ENCODE measurements around the gene PALLD.

Gene PALLD

GRCh38 chr4:168907119-168907698, 410.4 kb downstream of the PALLD start:
- Histone ChIP-seq H3K9me2 (replicated peaks; ENCODE audit: insufficient read depth, low read length) (no peaks in the 10 kb centered on the region), H4K20me1 (ENCODE audit: insufficient read depth, low read length) (no peaks in the 10 kb centered on the region), H3K9me3 (replicated peaks; ENCODE audit: insufficient read depth, low read length) (no peaks in the 10 kb centered on the region), H3K27me3 (replicated peaks; ENCODE audit: insufficient read depth, low read length) (no peaks in the 10 kb centered on the region), H3F3A (ENCODE audit: insufficient read depth, low read length) (no peaks in the 10 kb centered on the region), H3K36me3 (replicated peaks; ENCODE audit: insufficient read depth, low read length) (no peaks in the 10 kb centered on the region), H3K4me1 (ENCODE audit: low read length) (no peaks in the 10 kb centered on the region), H2AFZ (ENCODE audit: low read length) (no peak overlapping the region), H3K4me2 (ENCODE audit: low read depth, low read length) (no peak overlapping the region), H3K79me2 (ENCODE audit: low read length) (no peaks in the 10 kb centered on the region), H3K4me3 (ENCODE audit: low read length) (no peak overlapping the region), H3K9ac (ENCODE audit: low read length) (no peak overlapping the region), H3K27ac (ENCODE audit: low read length) (no peak overlapping the region)
- TF ChIP-seq CTCF (IDR thresholded peaks at IDR 0.05; ENCODE audit: low read length) (no peak), EZH2phosphoT487 (IDR thresholded peaks at IDR 0.05; ENCODE audit: low read length) (no peak), EZH2 (optimal IDR thresholded peaks at IDR 0.05; ENCODE audit: low read depth, low read length) (no peak)
- no peak for DNase-seq

- Histone ChIP-seq H3K9me2 (replicated peaks; ENCODE audit: insufficient read depth, low read length) (no peaks in the 10 kb centered on the region), H3K4me3 (ENCODE audit: low read length) (no peak overlapping the region), H3K4me2 (ENCODE audit: low read depth, low read length) (no peak overlapping the region), H3K27ac (ENCODE audit: low read length) (no peak overlapping the region), H3F3A (ENCODE audit: insufficient read depth, low read length) (no peaks in the 10 kb centered on the region), H3K4me1 (ENCODE audit: low read length) (no peaks in the 10 kb centered on the region), H3K27me3 (replicated peaks; ENCODE audit: insufficient read depth, low read length) (no peaks in the 10 kb centered on the region), H3K36me3 (replicated peaks; ENCODE audit: insufficient read depth, low read length) (no peaks in the 10 kb centered on the region), H2AFZ (ENCODE audit: low read length) (no peak overlapping the region), H3K9ac (ENCODE audit: low read length) (no peak overlapping the region), H4K20me1 (ENCODE audit: insufficient read depth, low read length) (no peaks in the 10 kb centered on the region), H3K9me3 (replicated peaks; ENCODE audit: insufficient read depth, low read length) (no peaks in the 10 kb centered on the region), H3K79me2 (ENCODE audit: low read length) (no peaks in the 10 kb centered on the region)
- no peak for DNase-seq
- no peak for TF ChIP-seq CTCF (IDR thresholded peaks at IDR 0.05; ENCODE audit: low read length)
These were observed 411.2 kb downstream of the PALLD start for GRCh38 chr4:168908093-168908492.

GRCh38 chr4:168908851-168909273, 412.0 kb downstream of the PALLD start:
- H3K4me1 ChIP-seq (ENCODE audit: low read length), result no peaks in the 10 kb centered on the region
- H4K20me1 ChIP-seq (ENCODE audit: insufficient read depth, low read length), result no peaks in the 10 kb centered on the region
- no peak overlapping the region for H3K9ac ChIP-seq (ENCODE audit: low read length)
- no peaks in the 10 kb centered on the region for H3F3A ChIP-seq (ENCODE audit: insufficient read depth, low read length)
- no peak overlapping the region for H3K27ac ChIP-seq (ENCODE audit: low read length)
- no peak overlapping the region for H3K4me3 ChIP-seq (ENCODE audit: low read length)
- H3K4me2 ChIP-seq (ENCODE audit: low read depth, low read length), result no peak overlapping the region
- H2AFZ ChIP-seq (ENCODE audit: low read length), result no peak overlapping the region
- no peaks in the 10 kb centered on the region for H3K27me3 ChIP-seq (replicated peaks; ENCODE audit: insufficient read depth, low read length)
- no peaks in the 10 kb centered on the region for H3K79me2 ChIP-seq (ENCODE audit: low read length)
- no peaks in the 10 kb centered on the region for H3K9me2 ChIP-seq (replicated peaks; ENCODE audit: insufficient read depth, low read length)
- no peaks in the 10 kb centered on the region for H3K9me3 ChIP-seq (replicated peaks; ENCODE audit: insufficient read depth, low read length)
- no peak for TF ChIP-seq EZH2 (optimal IDR thresholded peaks at IDR 0.05; ENCODE audit: low read depth, low read length)
- no peak for TF ChIP-seq EZH2phosphoT487 (IDR thresholded peaks at IDR 0.05; ENCODE audit: low read length)
- no peak for TF ChIP-seq CTCF (IDR thresholded peaks at IDR 0.05; ENCODE audit: low read length)
- no peak for DNase-seq
- H3K36me3 ChIP-seq (replicated peaks; ENCODE audit: insufficient read depth, low read length), result no peaks in the 10 kb centered on the region
